H9 (cell line): ENCODE data around the gene TBL1X. TPM values are rescaled to one million over a fixed set of nuclear protein-coding genes. Genes with fewer than 3 reads are reported as not detected.

Experiments used
- DNase-seq: peaks from one replicate; pipeline ENCODE4 v3.0.0-alpha.2; 2017
- H2AFZ ChIP-seq: one replicate; pipeline ENCODE4 v1.6.1; 2013; ENCODE audit warnings: mild to moderate bottlenecking, low read length, control low read depth, moderate library complexity
- H2AK5ac ChIP-seq: 2 replicates; pipeline ENCODE4 v1.6.1; 2013; ENCODE audit warnings: low read length, control low read depth, mixed read lengths; ENCODE audit not compliant: insufficient read length
- H2BK120ac ChIP-seq: one replicate; pipeline ENCODE4 v1.6.1; 2013; ENCODE audit warnings: low read depth, mild to moderate bottlenecking, low read length, control low read depth, inconsistent platforms; ENCODE audit not compliant: poor library complexity, severe bottlenecking
- H2BK12ac ChIP-seq: 2 replicates; pipeline ENCODE4 v1.6.1; 2013; ENCODE audit warnings: low read length, control low read depth, mixed read lengths, low read depth; ENCODE audit not compliant: insufficient read length
- H2BK15ac ChIP-seq: 2 replicates; pipeline ENCODE4 v1.6.1; 2013; ENCODE audit warnings: low read depth, low read length, control low read depth
- H2BK20ac ChIP-seq: one replicate; pipeline ENCODE4 v1.6.1; 2013; ENCODE audit warnings: low read depth, mild to moderate bottlenecking, low read length, control low read depth, inconsistent platforms; ENCODE audit not compliant: poor library complexity, severe bottlenecking
- H2BK5ac ChIP-seq: 2 replicates; pipeline ENCODE4 v1.6.1; 2013; ENCODE audit warnings: low read length, control low read depth, mixed read lengths; ENCODE audit not compliant: insufficient read length
- H3K14ac ChIP-seq: 2 replicates; pipeline ENCODE4 v1.6.1; 2013; ENCODE audit warnings: low read length, control low read depth; ENCODE audit not compliant: insufficient read depth
- H3K18ac ChIP-seq: 2 replicates; pipeline ENCODE4 v1.6.1; 2013; ENCODE audit warnings: low read depth, mild to moderate bottlenecking, mixed read lengths, low read length, control low read depth; ENCODE audit not compliant: insufficient read length
- H3K23ac ChIP-seq: 2 replicates; pipeline ENCODE4 v1.6.1; 2013; ENCODE audit warnings: low read length, control low read depth, mixed read lengths, low read depth; ENCODE audit not compliant: insufficient read length
- H3K23me2 ChIP-seq: 2 replicates; pipeline ENCODE4 v1.6.1; 2013; ENCODE audit warnings: low read depth, mild to moderate bottlenecking, mixed read lengths, low read length, control low read depth; ENCODE audit not compliant: insufficient read length, poor library complexity, severe bottlenecking
- H3K27ac ChIP-seq: 2 replicates; pipeline ENCODE4 v1.5.1; 2013; ENCODE audit warnings: low read length, control low read depth, mixed read lengths, low read depth; ENCODE audit not compliant: insufficient read length
- H3K27me3 ChIP-seq: 2 replicates; pipeline ENCODE4 v1.6.1; 2013; ENCODE audit warnings: low read length, control low read depth, inconsistent platforms; ENCODE audit not compliant: insufficient read depth
- H3K4ac ChIP-seq: 2 replicates; pipeline ENCODE4 v1.6.1; 2013; ENCODE audit warnings: low read depth, mild to moderate bottlenecking, control low read depth, inconsistent platforms, low read length, moderate library complexity
- H3K4me1 ChIP-seq: 2 replicates; pipeline ENCODE4 v1.6.1; 2013; ENCODE audit warnings: low read length, control low read depth, inconsistent platforms; ENCODE audit not compliant: insufficient read depth
- H3K4me2 ChIP-seq: 2 replicates; pipeline ENCODE4 v1.6.1; 2013; ENCODE audit warnings: low read length, control low read depth, mixed read lengths; ENCODE audit not compliant: insufficient read length, insufficient read depth
- H3K56ac ChIP-seq: 2 replicates; pipeline ENCODE4 v1.6.1; 2013; ENCODE audit warnings: low read depth, mild to moderate bottlenecking, mixed read lengths, low read length, control low read depth; ENCODE audit not compliant: insufficient read length
- H3K79me1 ChIP-seq: 2 replicates; pipeline ENCODE4 v1.6.1; 2013; ENCODE audit warnings: low read depth, mild to moderate bottlenecking, moderate library complexity, low read length, control low read depth, inconsistent platforms; ENCODE audit not compliant: insufficient read depth, poor library complexity, severe bottlenecking
- H3K79me2 ChIP-seq: 2 replicates; pipeline ENCODE4 v1.6.1; 2013; ENCODE audit warnings: low read length, control low read depth, inconsistent platforms; ENCODE audit not compliant: insufficient read depth
- H3K9ac ChIP-seq: 2 replicates; pipeline ENCODE4 v1.6.1; 2013; ENCODE audit warnings: low read length, control low read depth, mixed read lengths; ENCODE audit not compliant: insufficient read length; ENCODE audit errors: extremely low read depth
- H3K9me3 ChIP-seq: one replicate; pipeline ENCODE4 v1.6.1; 2013; ENCODE audit warnings: low read depth, low read length, inconsistent platforms; ENCODE audit not compliant: control insufficient read depth
- H3T11ph ChIP-seq: one replicate; pipeline ENCODE4 v1.6.1; 2013; ENCODE audit warnings: mild to moderate bottlenecking, low read length, control low read depth, inconsistent platforms
- H4K20me1 ChIP-seq: one replicate; pipeline ENCODE4 v1.6.1; 2013; ENCODE audit not compliant: control insufficient read depth, insufficient read length, insufficient read depth
- H4K5ac ChIP-seq: 2 replicates; pipeline ENCODE4 v1.6.1; 2013; ENCODE audit warnings: low read depth, mild to moderate bottlenecking, mixed read lengths, low read length, control low read depth; ENCODE audit not compliant: insufficient read length
- H4K8ac ChIP-seq: replicated peaks from 2 replicates; pipeline ENCODE4 v1.6.1; 2013; ENCODE audit warnings: low read length, control low read depth, mixed read lengths, low read depth; ENCODE audit not compliant: insufficient read length
- H4K91ac ChIP-seq: 2 replicates; pipeline ENCODE4 v1.6.1; 2013; ENCODE audit warnings: low read depth, mild to moderate bottlenecking, moderate library complexity, mixed read lengths, low read length, control low read depth; ENCODE audit not compliant: insufficient read length
- H3K27ac Mint-ChIP-seq, 3 experiments: 2 replicates in 2 of 3; 3 replicates in 1 of 3; pipeline ENCODE4 v1.8.0; 2020 to 2021; ENCODE audit warnings: mixed read lengths in 3 of 3, mild to moderate bottlenecking in 1 of 3, moderate library complexity in 1 of 3
- H3K27me3 Mint-ChIP-seq: 2 replicates; pipeline ENCODE4 v1.8.0; 2021; ENCODE audit warnings: low read depth, mild to moderate bottlenecking, moderate library complexity, mixed read lengths
- H3K36me3 Mint-ChIP-seq, 3 experiments: 2 replicates in 2 of 3; 3 replicates in 1 of 3; pipeline ENCODE4 v1.8.0; 2020 to 2021; ENCODE audit warnings: low read depth in 3 of 3, mixed read lengths in 3 of 3; ENCODE audit not compliant: insufficient read depth in 1 of 3
- H3K4me1 Mint-ChIP-seq, 2 experiments: 2 replicates each; pipeline ENCODE4 v1.8.0; 2020; ENCODE audit warnings: mixed read lengths in 2 of 2
- H3K4me3 Mint-ChIP-seq, 2 experiments: 2 replicates in 1 of 2; 3 replicates in 1 of 2; pipeline ENCODE4 v1.8.0; 2020 to 2021; ENCODE audit warnings: mild to moderate bottlenecking in 2 of 2, mixed read lengths in 2 of 2, moderate library complexity in 1 of 2
- H3K9me3 Mint-ChIP-seq, 2 experiments: 2 replicates in 1 of 2; 3 replicates in 1 of 2; pipeline ENCODE4 v1.8.0; 2020; ENCODE audit warnings: mild to moderate bottlenecking in 2 of 2, mixed read lengths in 2 of 2, moderate library complexity in 1 of 2
- WGBS: extraction: QIAGEN DNeasy Blood & Tissue Kit; methylation state at CpG from one replicate; pipeline ENCODE4 v1.1.7; 2013; ENCODE audit warnings: missing lambda C conversion rate, low lambda C conversion rate, mixed read lengths; ENCODE audit not compliant: insufficient read length; ENCODE audit errors: extremely low coverage; 5-methylcytosine and 5-hydroxymethylcytosine counted together
- total RNA-seq: library from RNA; stranded (reverse); gene quantifications from 2 replicates; pipeline ENCODE4 v1.2.1, GENCODE V29; 2021
- TF ChIP-seq, protein P1 (sequence below): fragments of 200-600 bp; sonication (generic); conservative IDR thresholded peaks from 3 replicates; pipeline ENCODE4 v1.8.0; 2021; ENCODE audit warnings: antibody characterized with exemption, mild to moderate bottlenecking

The TBL1X gene
- total RNA-seq, 1 experiment from 2014 or later = 24.1 TPM

DNA sequence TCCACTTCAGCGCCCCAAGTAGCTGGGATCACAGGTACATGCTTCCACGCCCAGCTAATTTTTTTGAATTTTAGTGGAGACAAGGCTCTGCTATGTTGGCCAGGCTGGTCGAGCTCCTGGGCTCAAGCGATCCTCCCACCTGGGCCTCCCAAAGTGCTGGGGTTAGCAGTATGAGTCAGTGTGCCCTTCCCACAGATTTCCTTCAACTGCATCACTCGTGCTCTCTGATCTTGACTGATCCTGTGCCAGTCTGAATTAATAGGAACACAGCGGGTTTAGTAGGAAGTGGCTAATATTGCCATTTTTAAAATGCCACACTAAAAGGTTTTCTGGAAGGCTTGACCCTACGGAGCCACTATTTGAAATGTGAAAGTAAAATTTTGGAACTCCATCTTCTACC is 317.1 kb downstream of the TBL1X start:
- Mint-ChIP-seq H3K36me3 (peaks cover 19 to 36% (median 26%) of the 10 kb centered on the region in 3 experiments), H3K9me3 (peaks cover 30 to 53% of the 10 kb centered on the region in 2 experiments), H3K27ac (no peak overlapping the region), H3K4me3 (no peak overlapping the region), H3K27me3 (peaks cover 4% of the 10 kb centered on the region), H3K4me1 (peaks cover 0 to 4% of the 10 kb centered on the region in 2 experiments; a peak in 1 of 4 replicates)
- Histone ChIP-seq H3K23me2 (peaks cover 5% of the 10 kb centered on the region), H4K20me1 (peaks cover 3% of the 10 kb centered on the region), H3K14ac (no peak overlapping the region), H2AK5ac (no peak overlapping the region), H3K9me3 (no peaks in the 10 kb centered on the region), H3K4me1 (peaks cover 6% of the 10 kb centered on the region), H3K27ac (no peak overlapping the region), H2BK12ac (no peak overlapping the region), H2BK20ac (no peak overlapping the region), H3K79me1 (peaks cover 3% of the 10 kb centered on the region), H2BK5ac (no peak overlapping the region), H3K79me2 (peaks cover 10% of the 10 kb centered on the region; the same call in 1 of the 2 replicates), H2AFZ (no peak overlapping the region), H3K23ac (no peak overlapping the region), H3K4ac (no peak overlapping the region), H4K5ac (no peak overlapping the region), H3K4me2 (no peak overlapping the region), H3K56ac (no peak overlapping the region), H3K27me3 (no peaks in the 10 kb centered on the region; the same call in 1 of the 2 replicates), H2BK120ac (no peak overlapping the region), H3T11ph (no peak overlapping the region), H3K18ac (no peak overlapping the region), H3K9ac (no peak overlapping the region), H4K8ac (no peak overlapping the region), H2BK15ac (no peak overlapping the region), H4K91ac (no peak overlapping the region)
- no CpG with 5 or more reads among the region's 7 CpGs for WGBS
- TF ChIP-seq, protein P1, sequence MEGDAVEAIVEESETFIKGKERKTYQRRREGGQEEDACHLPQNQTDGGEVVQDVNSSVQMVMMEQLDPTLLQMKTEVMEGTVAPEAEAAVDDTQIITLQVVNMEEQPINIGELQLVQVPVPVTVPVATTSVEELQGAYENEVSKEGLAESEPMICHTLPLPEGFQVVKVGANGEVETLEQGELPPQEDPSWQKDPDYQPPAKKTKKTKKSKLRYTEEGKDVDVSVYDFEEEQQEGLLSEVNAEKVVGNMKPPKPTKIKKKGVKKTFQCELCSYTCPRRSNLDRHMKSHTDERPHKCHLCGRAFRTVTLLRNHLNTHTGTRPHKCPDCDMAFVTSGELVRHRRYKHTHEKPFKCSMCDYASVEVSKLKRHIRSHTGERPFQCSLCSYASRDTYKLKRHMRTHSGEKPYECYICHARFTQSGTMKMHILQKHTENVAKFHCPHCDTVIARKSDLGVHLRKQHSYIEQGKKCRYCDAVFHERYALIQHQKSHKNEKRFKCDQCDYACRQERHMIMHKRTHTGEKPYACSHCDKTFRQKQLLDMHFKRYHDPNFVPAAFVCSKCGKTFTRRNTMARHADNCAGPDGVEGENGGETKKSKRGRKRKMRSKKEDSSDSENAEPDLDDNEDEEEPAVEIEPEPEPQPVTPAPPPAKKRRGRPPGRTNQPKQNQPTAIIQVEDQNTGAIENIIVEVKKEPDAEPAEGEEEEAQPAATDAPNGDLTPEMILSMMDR = no peak
- DNase-seq = no peak
